Naive thymus-derived CD4-positive, alpha-beta T cell (primary cell): Measurements from ENCODE around the gene IL1RN. TPM values are rescaled to one million over a fixed set of nuclear protein-coding genes. Genes with fewer than 3 reads are reported as not detected.

Source experiments
- ATAC-seq: fragments of 150-1000 bp; cut with Tn5 transposase; 2 replicates; pipeline ENCODE4 v1.10.0; 2021; ENCODE audit warnings: mild to moderate bottlenecking, moderate library complexity
- CTCF ChIA-PET: fragments of 350-600 bp; sonication (Branson Sonifier 250); formaldehyde crosslinking; loops from one replicate; lab custom pipeline; 2021; ENCODE audit warnings: antibody characterized with exemption; lab: Charles Lee
- POLR2A ChIA-PET: fragments of 350-600 bp; sonication (Branson Sonifier 250); formaldehyde crosslinking; loops from one replicate; lab custom pipeline; 2021; ENCODE audit warnings: antibody characterized with exemption, inconsistent platforms; lab: Charles Lee
- DNase-seq, 9 donors: peaks; one replicate each; pipeline versions ENCODE4 v3.0.0 to v3.0.0-alpha.2; 2020 to 2022; ENCODE audit warnings: mixed read lengths in 1 of 9
- H3K27ac ChIP-seq: one replicate; pipeline ENCODE4 v1.7.0; 2013; ENCODE audit warnings: mild to moderate bottlenecking, low read depth, low read length, moderate library complexity
- H3K27me3 ChIP-seq, 2 donors: one replicate each; pipeline ENCODE4 v1.7.0; 2013; ENCODE audit warnings: low read length in 2 of 2, mild to moderate bottlenecking in 2 of 2, moderate library complexity in 2 of 2; ENCODE audit not compliant: control insufficient read depth in 2 of 2, insufficient read depth in 2 of 2
- H3K36me3 ChIP-seq, 3 experiments: 1 replicate in 2 of 3; 2 replicates in 1 of 3; pipeline ENCODE4 v1.7.0; 2013; ENCODE audit warnings: low read length in 3 of 3, mild to moderate bottlenecking in 3 of 3, moderate library complexity in 1 of 3; ENCODE audit not compliant: insufficient read depth in 3 of 3, control insufficient read depth in 2 of 3
- H3K4me1 ChIP-seq, 2 donors: one replicate each; pipeline ENCODE4 v1.7.0; 2013; ENCODE audit warnings: low read length in 2 of 2, mild to moderate bottlenecking in 2 of 2, moderate library complexity in 1 of 2; ENCODE audit not compliant: control insufficient read depth in 2 of 2, insufficient read depth in 2 of 2
- H3K4me3 ChIP-seq: 2 replicates; pipeline ENCODE4 v1.7.0; 2013; ENCODE audit warnings: mild to moderate bottlenecking, low read length
- H3K9me3 ChIP-seq, 3 experiments: 1 replicate in 2 of 3; 2 replicates in 1 of 3; pipeline ENCODE4 v1.7.0; 2013; ENCODE audit warnings: low read length in 3 of 3; ENCODE audit not compliant: control insufficient read depth in 2 of 3
- H3K27ac Mint-ChIP-seq, 9 donors: one replicate each; pipeline ENCODE4 v1.8.0; 2020 to 2022; ENCODE audit warnings: mixed read lengths in 9 of 9, mild to moderate bottlenecking in 8 of 9, moderate library complexity in 5 of 9, inconsistent platforms in 2 of 9
- H3K27me3 Mint-ChIP-seq, 5 donors: one replicate each; pipeline ENCODE4 v1.8.0; 2021 to 2022; ENCODE audit warnings: mixed read lengths in 5 of 5, mild to moderate bottlenecking in 1 of 5
- H3K36me3 Mint-ChIP-seq, 5 donors: one replicate each; pipeline ENCODE4 v1.8.0; 2020 to 2022; ENCODE audit warnings: mixed read lengths in 5 of 5, mild to moderate bottlenecking in 3 of 5, inconsistent platforms in 1 of 5
- H3K4me1 Mint-ChIP-seq, 7 donors: one replicate each; pipeline ENCODE4 v1.8.0; 2020 to 2022; ENCODE audit warnings: mixed read lengths in 7 of 7, mild to moderate bottlenecking in 3 of 7, inconsistent platforms in 1 of 7
- H3K4me3 Mint-ChIP-seq, 10 donors: one replicate each; pipeline ENCODE4 v1.8.0; 2020 to 2022; ENCODE audit warnings: mild to moderate bottlenecking in 10 of 10, mixed read lengths in 10 of 10, moderate library complexity in 6 of 10, inconsistent platforms in 2 of 10
- H3K9me3 Mint-ChIP-seq, 11 donors: one replicate each; pipeline ENCODE4 v1.8.0; 2020 to 2022; ENCODE audit warnings: mixed read lengths in 11 of 11, mild to moderate bottlenecking in 4 of 11, inconsistent platforms in 1 of 11, moderate library complexity in 1 of 11
- intact Hi-C, 2 donors: fragments of 100-400 bp; cut with micrococcal nuclease; formaldehyde crosslinking; loops; one replicate each; pipeline ENCODE4 v1.15.1; 2023
- polyA plus RNA-seq, 2 donors: library from polyadenylated mRNA; unstranded; fragments of 300-500 nt; fragmentation: Illumina TruSeq; gene quantifications; one replicate each; pipeline ENCODE4 v1.2.3, GENCODE V29; 2021
- total RNA-seq, 6 experiments: library from RNA in 5 of 6; stranded (reverse) in 5 of 6; gene quantifications; 1 replicate in 5 of 6; 2 replicates in 1 of 6; pipeline ENCODE4 v1.2.3 and lab custom pipeline; 2021 to 2026

Gene IL1RN
- total and polyA plus RNA-seq, 7 experiments from 2014 or later = 1.7 to 14.3 (median 2.3) TPM; not detected in 2

DNA sequence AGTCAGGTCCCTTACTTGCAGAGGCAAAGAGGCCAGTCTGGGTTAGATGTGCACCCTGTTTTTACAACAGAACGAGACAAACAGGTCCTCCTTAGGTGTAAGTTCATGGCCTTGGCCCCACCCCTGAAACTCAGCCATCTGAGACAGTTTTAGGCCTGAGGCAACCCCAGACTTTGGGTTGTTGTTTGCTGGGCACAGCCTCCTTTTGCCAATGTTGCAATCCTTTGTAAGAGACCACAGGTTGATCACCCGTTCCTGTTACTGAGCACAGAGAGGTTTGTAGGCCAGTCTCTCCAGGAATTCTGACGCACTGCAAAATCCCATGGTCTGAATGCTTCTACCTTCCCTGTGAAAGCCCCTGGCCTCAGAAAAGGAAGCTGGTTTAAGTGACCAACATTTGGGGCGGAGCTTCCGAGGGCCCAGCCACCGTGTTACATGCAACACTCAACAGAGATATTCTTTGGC, 15.5 kb upstream of the IL1RN start:
- H3K36me3 Mint-ChIP-seq = peaks cover 0 to 4% (median 0%) of the 10 kb centered on the region in 5 donors
- H3K4me3 ChIP-seq = no peak overlapping the region
- no peaks in the 10 kb centered on the region for H3K36me3 ChIP-seq
- peaks cover 0 to 2% (median 0%) of the 10 kb centered on the region in 11 donors for H3K9me3 Mint-ChIP-seq
- H3K4me1 Mint-ChIP-seq = peaks cover 0 to 12% (median 0%) of the 10 kb centered on the region in 7 donors
- CTCF ChIA-PET = no interaction called here
- no peak overlapping the region for H3K27ac Mint-ChIP-seq
- intact Hi-C loops = no loop called here
- H3K27ac ChIP-seq = no peak overlapping the region
- DNase-seq (no peak), ATAC-seq (peak; percentile 76)
- POLR2A ChIA-PET = no interaction called here
- peaks cover 0 to 10% (median 4%) of the 10 kb centered on the region in 5 donors for H3K27me3 Mint-ChIP-seq
- H3K27me3 ChIP-seq = no peaks in the 10 kb centered on the region
- H3K4me1 ChIP-seq = peaks cover 7 to 17% of the 10 kb centered on the region in 2 donors
- no peaks in the 10 kb centered on the region for H3K9me3 ChIP-seq
- H3K4me3 Mint-ChIP-seq = no peak overlapping the region

DNA sequence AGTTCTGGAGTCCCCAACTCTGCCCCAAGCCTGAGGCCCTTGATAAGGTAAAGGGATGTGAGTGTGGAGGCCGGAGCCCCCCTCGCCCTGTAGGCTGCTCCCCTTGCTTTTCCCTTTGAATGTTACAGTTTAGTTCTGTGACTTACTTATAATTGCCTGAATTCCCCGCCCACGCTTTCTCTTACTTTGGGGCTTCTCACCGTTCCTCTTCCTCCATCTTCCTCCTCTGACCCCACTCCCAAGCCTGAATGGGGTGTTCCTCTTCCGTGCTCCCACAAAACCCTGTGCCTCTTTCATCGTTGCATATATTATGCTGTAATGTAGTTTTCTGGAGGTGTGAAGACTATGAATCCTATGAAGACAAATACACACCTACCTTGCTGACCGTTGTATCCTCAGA, 15.0 kb upstream of the IL1RN start:
- Mint-ChIP-seq H3K9me3 (no peaks in the 10 kb centered on the region), H3K36me3 (peaks cover 0 to 2% (median 0%) of the 10 kb centered on the region in 5 donors), H3K4me1 (peaks cover 0 to 17% (median 0%) of the 10 kb centered on the region in 7 donors), H3K27ac (no peak overlapping the region), H3K4me3 (no peak overlapping the region), H3K27me3 (peaks cover 0 to 6% (median 4%) of the 10 kb centered on the region in 5 donors)
- CTCF ChIA-PET = no interaction called here
- H3K27me3 ChIP-seq = no peaks in the 10 kb centered on the region
- no peak overlapping the region for H3K27ac ChIP-seq
- H3K4me1 ChIP-seq = peaks cover 7 to 19% of the 10 kb centered on the region in 2 donors
- H3K9me3 ChIP-seq = no peaks in the 10 kb centered on the region
- ATAC-seq (no peak), DNase-seq (no peak)
- no peaks in the 10 kb centered on the region for H3K36me3 ChIP-seq
- intact Hi-C loops = no loop called here
- H3K4me3 ChIP-seq = no peak overlapping the region
- POLR2A ChIA-PET = no interaction called here

DNA sequence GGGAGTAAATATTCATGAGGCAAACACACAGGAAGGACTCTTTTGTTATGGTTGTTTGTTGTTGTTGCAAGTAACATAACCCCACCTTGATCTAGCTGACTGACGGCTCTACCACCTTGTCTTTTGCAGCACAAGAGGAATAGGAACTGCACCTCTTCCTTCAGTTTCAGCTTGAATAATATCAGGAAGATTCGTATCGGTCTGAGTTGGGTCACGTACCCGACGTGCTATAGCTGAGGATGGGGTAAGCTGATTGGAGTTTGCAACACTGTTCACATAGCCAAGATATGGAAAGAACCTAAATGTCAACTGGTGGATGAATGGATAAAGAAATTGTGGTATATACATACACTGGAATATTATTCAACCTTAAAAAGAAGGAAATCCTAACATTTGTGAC, 14.5 kb upstream of the IL1RN start:
- H3K36me3 ChIP-seq = no peaks in the 10 kb centered on the region
- H3K4me3 ChIP-seq = no peak overlapping the region
- H3K9me3 ChIP-seq = no peaks in the 10 kb centered on the region
- no peak for ATAC-seq
- no peaks in the 10 kb centered on the region for H3K27me3 ChIP-seq
- peaks cover 7 to 19% of the 10 kb centered on the region in 2 donors for H3K4me1 ChIP-seq
- POLR2A ChIA-PET = no interaction called here
- H3K27me3 Mint-ChIP-seq = peaks cover 0 to 6% (median 4%) of the 10 kb centered on the region in 5 donors
- no peak overlapping the region for H3K27ac ChIP-seq
- intact Hi-C loops = no loop called here
- H3K4me1 Mint-ChIP-seq = peaks cover 0 to 18% (median 0%) of the 10 kb centered on the region in 7 donors
- H3K36me3 Mint-ChIP-seq = peaks cover 0 to 2% (median 0%) of the 10 kb centered on the region in 5 donors
- no peaks in the 10 kb centered on the region for H3K9me3 Mint-ChIP-seq
- CTCF ChIA-PET = interaction anchor here (1.0 kb wide), 1 partner anchor 37 kb away, joined by 3 read pairs; no protein-coding TSS in a partner anchor
- H3K4me3 Mint-ChIP-seq = no peak overlapping the region
- no peak for DNase-seq
- no peak overlapping the region for H3K27ac Mint-ChIP-seq

DNA sequence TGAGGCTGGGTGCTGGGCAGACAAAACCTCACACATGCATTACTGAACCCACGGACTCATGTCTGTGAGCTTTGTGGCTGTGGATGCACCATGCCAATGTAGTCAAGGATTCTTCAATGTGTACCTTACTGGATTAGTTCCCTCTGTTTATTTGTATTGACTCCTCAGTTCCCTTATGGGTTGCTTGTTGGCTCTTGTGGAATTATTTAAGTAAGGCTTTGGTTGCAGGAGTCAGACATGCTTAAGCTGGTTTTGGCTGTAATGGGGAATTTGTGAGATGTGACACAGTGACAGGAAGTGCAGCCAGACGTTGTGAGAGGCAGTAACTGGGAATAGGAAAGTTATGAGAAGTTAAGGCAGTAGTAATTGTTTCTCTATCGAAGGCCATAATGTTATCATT, 13.6 kb upstream of the IL1RN start:
- H3K4me3 Mint-ChIP-seq = no peak overlapping the region
- Histone ChIP-seq H3K27me3 (no peaks in the 10 kb centered on the region), H3K27ac (no peak overlapping the region), H3K36me3 (no peaks in the 10 kb centered on the region), H3K9me3 (no peaks in the 10 kb centered on the region), H3K4me1 (peaks cover 7 to 19% of the 10 kb centered on the region in 2 donors), H3K4me3 (no peak overlapping the region)
- H3K36me3 Mint-ChIP-seq = peaks cover 0 to 2% (median 0%) of the 10 kb centered on the region in 5 donors
- H3K27me3 Mint-ChIP-seq = peaks cover 0 to 4% (median 0%) of the 10 kb centered on the region in 5 donors
- H3K27ac Mint-ChIP-seq = no peak overlapping the region
- ChIA-PET CTCF (interaction anchor here (0.6 to 1.0 kb wide), 3 partner anchors 24 to 136 kb away, joined by 3 to 4 read pairs (median 3); partner anchors contain the start of gene IL36G), POLR2A (interaction anchor here (0.6 kb wide), 1 partner anchor 1056 kb away, joined by 3 read pairs; no protein-coding TSS in a partner anchor)
- intact Hi-C loops = no loop called here
- H3K9me3 Mint-ChIP-seq = no peaks in the 10 kb centered on the region
- peaks cover 0 to 18% (median 0%) of the 10 kb centered on the region in 7 donors for H3K4me1 Mint-ChIP-seq
- ATAC-seq (no peak), DNase-seq (no peak)

DNA sequence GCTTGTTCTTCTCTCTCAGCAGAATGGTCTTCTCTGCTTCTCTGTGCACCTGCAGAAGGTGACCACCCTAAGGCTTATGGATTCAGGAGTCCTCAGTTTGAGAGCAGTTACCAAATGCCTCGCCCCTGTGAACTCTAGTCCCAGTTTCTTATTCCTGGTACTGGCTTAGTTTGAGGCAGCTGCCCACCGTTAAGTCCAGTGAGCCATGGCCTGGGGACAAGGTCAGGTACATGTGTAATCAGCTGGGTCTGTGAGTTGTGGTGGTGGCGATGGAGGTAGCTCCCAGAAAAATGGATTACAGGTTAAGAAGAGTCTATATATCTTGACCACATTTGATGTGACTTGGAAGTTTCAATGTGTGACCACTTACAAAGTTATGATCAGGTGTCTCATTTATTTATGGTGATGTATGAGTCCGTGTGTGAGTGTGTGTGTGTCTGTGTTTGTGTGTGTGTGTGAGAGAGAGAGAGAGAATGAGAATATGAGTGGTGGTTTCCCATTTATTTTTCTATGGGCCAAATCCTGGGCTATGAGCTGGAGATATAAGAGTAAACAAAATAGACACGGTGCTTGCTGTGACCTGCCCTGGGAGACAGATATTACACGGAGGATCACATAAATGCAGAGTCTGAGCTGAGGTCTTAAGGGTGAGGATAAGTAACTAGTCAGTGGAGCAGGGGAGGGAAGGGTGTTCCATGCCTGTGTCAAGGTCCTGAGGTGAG, 13.0 kb upstream of the IL1RN start:
- Histone ChIP-seq H3K4me1 (peaks cover 7 to 19% of the 10 kb centered on the region in 2 donors), H3K27ac (no peak overlapping the region), H3K4me3 (no peak overlapping the region), H3K27me3 (no peaks in the 10 kb centered on the region), H3K36me3 (no peaks in the 10 kb centered on the region), H3K9me3 (no peaks in the 10 kb centered on the region)
- ChIA-PET POLR2A (no interaction called here), CTCF (interaction anchor here (0.6 to 0.7 kb wide), 2 partner anchors 24 to 137 kb away, joined by 3 to 4 read pairs; partner anchors contain the start of gene IL36G)
- Mint-ChIP-seq H3K4me3 (no peak overlapping the region), H3K36me3 (peaks cover 0 to 1% (median 0%) of the 10 kb centered on the region in 5 donors), H3K4me1 (peaks cover 0 to 17% (median 0%) of the 10 kb centered on the region in 7 donors), H3K27ac (no peak overlapping the region), H3K27me3 (peaks cover 0 to 4% (median 0%) of the 10 kb centered on the region in 5 donors), H3K9me3 (no peaks in the 10 kb centered on the region)
- ATAC-seq (no peak), DNase-seq (no peak)
- intact Hi-C loops = no loop called here

DNA sequence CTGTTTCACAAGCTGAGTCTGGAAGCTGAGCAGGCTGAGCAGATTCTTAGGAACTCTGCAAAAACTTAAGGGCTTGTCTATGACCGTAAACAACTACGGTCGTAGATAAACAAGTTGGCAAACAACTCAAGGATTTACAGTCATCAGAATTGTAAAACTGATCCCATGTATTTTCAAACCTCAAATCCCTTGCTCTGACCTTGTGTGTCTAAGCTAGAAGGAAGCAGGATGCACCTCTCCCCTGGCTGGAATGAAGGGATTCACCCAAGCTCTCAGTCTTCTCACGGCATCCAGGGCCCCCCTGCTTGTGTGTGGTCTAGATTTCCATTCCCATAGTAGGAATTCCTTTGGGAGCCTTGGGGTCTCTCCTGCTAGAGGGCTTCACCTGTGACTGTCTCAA, 12.4 kb upstream of the IL1RN start:
- no peak overlapping the region for H3K27ac ChIP-seq
- Mint-ChIP-seq H3K4me1 (peaks cover 0 to 15% (median 0%) of the 10 kb centered on the region in 7 donors), H3K36me3 (no peaks in the 10 kb centered on the region), H3K4me3 (no peak overlapping the region), H3K27ac (no peak overlapping the region), H3K9me3 (no peaks in the 10 kb centered on the region), H3K27me3 (peaks cover 0 to 5% (median 0%) of the 10 kb centered on the region in 5 donors)
- intact Hi-C loops = loop anchor here in 1 of 2 donors (5.0 kb wide), 1 partner anchor 33 kb away; no protein-coding TSS in a partner anchor
- H3K27me3 ChIP-seq = no peaks in the 10 kb centered on the region
- POLR2A ChIA-PET = interaction anchor here (0.5 kb wide), 1 partner anchor 272 kb away, joined by 3 read pairs; no protein-coding TSS in a partner anchor
- ATAC-seq = no peak
- no peak for DNase-seq
- H3K36me3 ChIP-seq = no peaks in the 10 kb centered on the region
- CTCF ChIA-PET = no interaction called here
- H3K9me3 ChIP-seq = no peaks in the 10 kb centered on the region
- H3K4me3 ChIP-seq = no peak overlapping the region
- peaks cover 7 to 19% of the 10 kb centered on the region in 2 donors for H3K4me1 ChIP-seq
